ENCODE results near the gene PIGX.

The PIGX gene

GRCh38 chr3:196763179-196763578 is 51.0 kb downstream of the PIGX start:
- DNase-seq = no peak

- DNase-seq = no peak
Observed at GRCh38 chr3:196765454-196765853, 53.3 kb downstream of the PIGX start.

- no peak for DNase-seq
Observed at GRCh38 chr3:196771067-196771466, 58.9 kb downstream of the PIGX start.

DNA sequence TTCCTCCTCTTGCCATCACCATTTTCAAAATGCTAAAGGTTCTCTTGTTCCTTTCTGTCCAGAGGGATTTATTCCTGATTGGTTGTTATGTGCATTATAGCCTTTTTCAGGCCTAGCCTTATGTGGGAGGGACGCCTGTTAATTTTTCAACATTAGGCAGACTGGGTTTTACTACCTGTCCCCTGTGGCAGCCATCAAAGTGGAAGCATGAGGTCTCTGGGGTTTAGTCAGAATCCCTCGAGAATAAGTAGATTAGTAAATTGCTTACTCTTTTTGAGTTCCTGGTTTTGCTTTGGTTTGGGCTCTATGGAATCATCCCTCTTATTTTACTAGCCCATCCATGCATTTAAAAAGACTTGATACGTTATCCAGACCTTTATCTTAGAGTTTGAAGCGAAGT is 59.9 kb downstream of the PIGX start:
- DNase-seq = no peak

DNA sequence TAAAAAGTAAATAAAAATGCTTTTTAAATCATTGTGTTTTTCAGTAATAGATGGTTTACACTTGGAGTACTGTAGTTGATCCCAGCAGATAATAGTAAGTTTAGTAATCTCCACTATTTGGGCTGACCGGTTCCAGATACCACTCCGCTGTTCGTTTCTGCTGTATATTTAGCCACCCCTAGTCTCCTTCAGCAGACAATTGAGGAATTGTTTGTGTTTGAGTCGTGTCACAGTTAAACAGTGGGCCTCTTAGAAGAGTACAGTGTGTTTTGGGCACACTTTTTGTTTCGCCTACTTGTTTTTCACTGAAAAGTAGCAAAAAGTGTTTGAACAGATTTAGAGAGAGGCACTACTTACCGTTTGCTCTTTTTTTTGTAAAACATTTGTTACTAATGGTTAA is 60.7 kb downstream of the PIGX start:
- DNase-seq = no peak

- no peak for DNase-seq
Observed at GRCh38 chr3:196774191-196774820, 62.1 kb downstream of the PIGX start.

DNA sequence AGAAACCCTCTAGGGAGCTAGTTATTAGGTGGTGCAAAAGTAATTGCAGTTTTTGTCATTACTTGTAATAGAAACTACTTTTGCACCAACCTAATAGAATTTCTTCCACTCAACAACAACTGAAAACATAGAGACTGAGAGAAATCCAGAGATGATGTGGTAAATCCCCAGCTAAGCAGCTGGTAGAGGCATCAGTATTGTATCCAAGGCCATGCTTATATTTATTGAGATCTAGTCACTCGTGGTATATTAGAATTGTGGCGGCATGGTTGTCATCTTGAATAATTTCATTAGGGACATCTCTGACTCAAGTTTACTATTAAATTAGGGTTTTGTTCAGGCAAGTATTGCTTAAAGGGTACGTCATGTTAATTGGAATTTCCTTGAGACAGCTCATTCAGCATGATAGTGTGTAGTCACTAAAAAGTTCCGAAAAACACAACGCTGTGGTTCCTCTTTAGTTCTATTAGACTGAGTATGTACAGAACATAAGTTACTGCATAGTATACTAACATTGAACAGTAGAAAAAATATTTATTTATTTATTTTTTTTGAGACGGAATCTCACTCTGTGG is 62.8 kb downstream of the PIGX start:
- DNase-seq = no peak

- DNase-seq = no peak
Observed at GRCh38 chr3:196775938-196776337, 63.8 kb downstream of the PIGX start.

- DNase-seq = no peak
Observed at GRCh38 chr3:196777836-196778235, 65.7 kb downstream of the PIGX start.

GRCh38 chr3:196778755-196779154 is 66.6 kb downstream of the PIGX start:
- no peak for DNase-seq

DNA sequence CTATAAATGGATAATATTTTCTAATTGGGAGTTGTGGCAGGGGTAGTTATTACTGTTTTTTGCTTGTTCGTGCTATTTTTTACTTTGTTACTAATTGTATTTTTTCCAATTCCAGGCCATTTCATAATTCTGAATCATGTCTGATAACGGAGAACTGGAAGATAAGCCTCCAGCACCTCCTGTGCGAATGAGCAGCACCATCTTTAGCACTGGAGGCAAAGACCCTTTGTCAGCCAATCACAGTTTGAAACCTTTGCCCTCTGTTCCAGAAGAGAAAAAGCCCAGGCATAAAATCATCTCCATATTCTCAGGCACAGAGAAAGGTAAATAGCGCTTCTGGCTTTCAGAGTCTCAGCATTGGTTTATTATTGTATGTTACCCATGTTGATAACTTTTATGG is 70.3 kb downstream of the PIGX start:
- no peak for DNase-seq
